Activated naive CD8-positive, alpha-beta T cell (primary cell): ENCODE data around the gene ARHGEF7.
"Not testable (repeated sequence)": the region's sequence is repeated elsewhere in the genome, so short reads cannot be mapped to it uniquely, and the experiment has no call there.

Experiments
- H3K27ac Mint-ChIP-seq: one replicate; pipeline ENCODE4 v1.8.0; 2021; ENCODE audit warnings: mixed read lengths
- H3K27me3 Mint-ChIP-seq: one replicate; pipeline ENCODE4 v1.8.0; 2021; ENCODE audit warnings: mixed read lengths
- H3K36me3 Mint-ChIP-seq: one replicate; pipeline ENCODE4 v1.8.0; 2021; ENCODE audit warnings: mixed read lengths
- H3K4me1 Mint-ChIP-seq: one replicate; pipeline ENCODE4 v1.8.0; 2021; ENCODE audit warnings: low read depth, mixed read lengths
- H3K4me3 Mint-ChIP-seq: one replicate; pipeline ENCODE4 v1.8.0; 2021; ENCODE audit warnings: mild to moderate bottlenecking, mixed read lengths
- H3K9me3 Mint-ChIP-seq: one replicate; pipeline ENCODE4 v1.8.0; 2021; ENCODE audit warnings: low read depth, mixed read lengths

ARHGEF7 gene

GRCh38 chr13:111115061-111115964 lies at the start of gene ARHGEF7:
Gene ARHGEF7 (plus strand): TSS chr13:111115310. CDS start chr13:111115527, 217 bp downstream.
- H3K4me3 Mint-ChIP-seq, result peak within 1 kb of the TSS; percentile 89
- H3K27me3 Mint-ChIP-seq, result peaks cover 49% of the 10 kb centered on the region
- peaks cover 13% of the 10 kb centered on the region for H3K4me1 Mint-ChIP-seq
- no peak within 1 kb of the TSS for H3K27ac Mint-ChIP-seq
- H3K9me3 Mint-ChIP-seq, result no peaks in the 10 kb centered on the region
- peaks cover 3% of the 10 kb centered on the region for H3K36me3 Mint-ChIP-seq

- no peaks in the 10 kb centered on the region for H3K36me3 Mint-ChIP-seq
- H3K4me3 Mint-ChIP-seq, result no peak overlapping the region
- H3K9me3 Mint-ChIP-seq, result peaks cover 2% of the 10 kb centered on the region
- H3K27ac Mint-ChIP-seq, result no peak overlapping the region
- H3K27me3 Mint-ChIP-seq, result peaks cover 36% of the 10 kb centered on the region
- peaks cover 8% of the 10 kb centered on the region for H3K4me1 Mint-ChIP-seq
These were observed 49.4 kb upstream of the ARHGEF7 start for GRCh38 chr13:111065698-111066097.

- no peak overlapping the region for H3K27ac Mint-ChIP-seq
These were observed 48.6 kb upstream of the ARHGEF7 start for GRCh38 chr13:111066544-111066943.

GRCh38 chr13:111068009-111068350 lies 47.1 kb upstream of the ARHGEF7 start:
- no peak overlapping the region for H3K27ac Mint-ChIP-seq
- peaks cover 28% of the 10 kb centered on the region for H3K27me3 Mint-ChIP-seq
- H3K36me3 Mint-ChIP-seq, result peaks cover 2% of the 10 kb centered on the region
- peaks cover 8% of the 10 kb centered on the region for H3K4me1 Mint-ChIP-seq
- peaks cover 13% of the 10 kb centered on the region for H3K9me3 Mint-ChIP-seq
- peak overlapping the region; percentile 89 for H3K4me3 Mint-ChIP-seq

More at GRCh38 chr13:111066544-111066943, 48.6 kb upstream of the ARHGEF7 start:
- Mint-ChIP-seq H3K9me3 (peaks cover 8% of the 10 kb centered on the region), H3K4me3 (peak overlapping the region; percentile 84), H3K4me1 (peaks cover 8% of the 10 kb centered on the region), H3K36me3 (peaks cover 2% of the 10 kb centered on the region), H3K27me3 (peaks cover 34% of the 10 kb centered on the region)

GRCh38 chr13:111071120-111071519 lies 44.0 kb upstream of the ARHGEF7 start:
- H3K27ac Mint-ChIP-seq, H3K4me3 Mint-ChIP-seq, H3K36me3 Mint-ChIP-seq, H3K4me1 Mint-ChIP-seq: not testable (repeated sequence)
- Mint-ChIP-seq H3K27me3 (peaks cover 18% of the 10 kb centered on the region), H3K9me3 (peaks cover 33% of the 10 kb centered on the region)

GRCh38 chr13:111071526-111071925 lies 43.6 kb upstream of the ARHGEF7 start:
- H3K4me1 Mint-ChIP-seq, H3K4me3 Mint-ChIP-seq, H3K36me3 Mint-ChIP-seq, H3K27ac Mint-ChIP-seq: not testable (repeated sequence)
- Mint-ChIP-seq H3K9me3 (peaks cover 33% of the 10 kb centered on the region), H3K27me3 (peaks cover 14% of the 10 kb centered on the region)

GRCh38 chr13:111074826-111075225 lies 40.3 kb upstream of the ARHGEF7 start:
- peaks cover 33% of the 10 kb centered on the region for H3K9me3 Mint-ChIP-seq
- H3K36me3 Mint-ChIP-seq, result peaks cover 8% of the 10 kb centered on the region
- peaks cover 6% of the 10 kb centered on the region for H3K27me3 Mint-ChIP-seq
- H3K4me3 Mint-ChIP-seq, result no peak overlapping the region
- no peaks in the 10 kb centered on the region for H3K4me1 Mint-ChIP-seq
- H3K27ac Mint-ChIP-seq, result no peak overlapping the region

- Mint-ChIP-seq H3K9me3 (peaks cover 25% of the 10 kb centered on the region), H3K4me3 (no peak overlapping the region), H3K27me3 (peaks cover 3% of the 10 kb centered on the region), H3K4me1 (no peaks in the 10 kb centered on the region), H3K36me3 (peaks cover 8% of the 10 kb centered on the region), H3K27ac (no peak overlapping the region)
These were observed 38.7 kb upstream of the ARHGEF7 start for GRCh38 chr13:111076155-111077013.

- H3K4me3 Mint-ChIP-seq, result no peak overlapping the region
These were observed 35.7 kb upstream of the ARHGEF7 start for GRCh38 chr13:111079375-111079774.

GRCh38 chr13:111080642-111081041 lies 34.5 kb upstream of the ARHGEF7 start:
- peaks cover 8% of the 10 kb centered on the region for H3K27me3 Mint-ChIP-seq
- H3K4me3 Mint-ChIP-seq, result no peak overlapping the region
- peaks cover under 1% of the 10 kb centered on the region for H3K9me3 Mint-ChIP-seq
- H3K4me1 Mint-ChIP-seq, result no peaks in the 10 kb centered on the region
- peaks cover 2% of the 10 kb centered on the region for H3K36me3 Mint-ChIP-seq
- no peak overlapping the region for H3K27ac Mint-ChIP-seq

More at GRCh38 chr13:111079375-111079774, 35.7 kb upstream of the ARHGEF7 start:
- H3K27ac Mint-ChIP-seq, result no peak overlapping the region
- H3K4me1 Mint-ChIP-seq, result no peaks in the 10 kb centered on the region
- peaks cover 8% of the 10 kb centered on the region for H3K27me3 Mint-ChIP-seq
- H3K36me3 Mint-ChIP-seq, result peaks cover 5% of the 10 kb centered on the region
- H3K9me3 Mint-ChIP-seq, result peaks cover 11% of the 10 kb centered on the region

- H3K36me3 Mint-ChIP-seq, result peaks cover 2% of the 10 kb centered on the region
- no peaks in the 10 kb centered on the region for H3K4me1 Mint-ChIP-seq
These were observed 32.9 kb upstream of the ARHGEF7 start for GRCh38 chr13:111082240-111082639.

GRCh38 chr13:111082769-111083168 lies 32.3 kb upstream of the ARHGEF7 start:
- H3K4me1 Mint-ChIP-seq, H3K4me3 Mint-ChIP-seq, H3K9me3 Mint-ChIP-seq, H3K27ac Mint-ChIP-seq, H3K27me3 Mint-ChIP-seq, H3K36me3 Mint-ChIP-seq: not testable (repeated sequence)

More at GRCh38 chr13:111082240-111082639, 32.9 kb upstream of the ARHGEF7 start:
- H3K27ac Mint-ChIP-seq, result no peak overlapping the region
- H3K4me3 Mint-ChIP-seq, result no peak overlapping the region
- peaks cover 8% of the 10 kb centered on the region for H3K27me3 Mint-ChIP-seq
- no peaks in the 10 kb centered on the region for H3K9me3 Mint-ChIP-seq

GRCh38 chr13:111083693-111084092 lies 31.4 kb upstream of the ARHGEF7 start:
- H3K9me3 Mint-ChIP-seq, H3K36me3 Mint-ChIP-seq, H3K27me3 Mint-ChIP-seq, H3K4me1 Mint-ChIP-seq, H3K4me3 Mint-ChIP-seq, H3K27ac Mint-ChIP-seq: not testable (repeated sequence)

- Mint-ChIP-seq H3K4me3 (no peak overlapping the region), H3K27me3 (peaks cover 5% of the 10 kb centered on the region), H3K4me1 (no peaks in the 10 kb centered on the region), H3K36me3 (no peaks in the 10 kb centered on the region), H3K27ac (no peak overlapping the region), H3K9me3 (no peaks in the 10 kb centered on the region)
These were observed 24.9 kb upstream of the ARHGEF7 start for GRCh38 chr13:111090169-111090568.

GRCh38 chr13:111092685-111093084 lies 22.4 kb upstream of the ARHGEF7 start:
- Mint-ChIP-seq H3K9me3 (no peaks in the 10 kb centered on the region), H3K4me1 (no peaks in the 10 kb centered on the region), H3K27ac (no peak overlapping the region), H3K27me3 (peaks cover 18% of the 10 kb centered on the region), H3K36me3 (no peaks in the 10 kb centered on the region), H3K4me3 (no peak overlapping the region)
